ENCODE measurements around the gene DHX16.

GRCh38 chr6:30614044-30614842 is 58.6 kb downstream of the DHX16 start:
- TF ChIP-seq CTCF (IDR thresholded peaks at IDR 0.05) (no peak), EZH2 (IDR thresholded peaks at IDR 0.05; ENCODE audit: borderline replicate concordance, insufficient read depth, low read depth, low read length, poor library complexity, severe bottlenecking) (no peak)
